IMR-90 (cell line): Measurements from ENCODE around the gene IQCK. TPM values are rescaled to one million over a fixed set of nuclear protein-coding genes. Genes with fewer than 3 reads are reported as not detected.

Experiments
- ATAC-seq: fragments of 200-7000 bp; cut with Tn5 transposase; 2 replicates; pipeline ENCODE4 v1.9.1; 2020; ENCODE audit warnings: low read depth, mild to moderate bottlenecking, moderate library complexity
- BruUV-seq: library from RNA; stranded (reverse); fragments of 400-500 nt; replicated peaks from 2 replicates; lab custom pipeline; 2021; lab: Mats Ljungman, UMichigan
- CTCF ChIA-PET: fragments of 300-600 bp; formaldehyde crosslinking; extraction: SDS; loops from one replicate; lab custom pipeline; 2021; ENCODE audit warnings: antibody characterized with exemption; lab: Yijun Ruan, JAX
- POLR2A ChIA-PET: fragments of 300-600 bp; sonication (Branson Sonifier 250); formaldehyde crosslinking; loops from one replicate; lab custom pipeline; 2022; ENCODE audit warnings: antibody characterized with exemption; ENCODE audit not compliant: unreplicated experiment; lab: Charles Lee
- DNase-seq: peaks from one replicate; pipeline ENCODE4 v3.0.0; 2013
- H2AFZ ChIP-seq: replicated peaks from 2 replicates; pipeline ENCODE3; 2013; ENCODE audit warnings: low read length, mild to moderate bottlenecking; ENCODE audit not compliant: poor library complexity
- H2AK5ac ChIP-seq: 2 replicates; pipeline ENCODE4 v1.6.1; 2013; ENCODE audit warnings: low read depth, low read length, inconsistent platforms
- H2AK9ac ChIP-seq: replicated peaks from 2 replicates; pipeline ENCODE3; 2013; ENCODE audit warnings: mild to moderate bottlenecking, low read depth, low read length, moderate library complexity; ENCODE audit not compliant: poor library complexity
- H2BK120ac ChIP-seq: 2 replicates; pipeline ENCODE4 v1.6.1; 2013; ENCODE audit warnings: low read depth, low read length, inconsistent platforms
- H2BK15ac ChIP-seq: 3 replicates; pipeline ENCODE4 v1.6.1; 2013; ENCODE audit warnings: low read depth, low read length, inconsistent platforms
- H2BK20ac ChIP-seq: 2 replicates; pipeline ENCODE4 v1.6.1; 2013; ENCODE audit warnings: low read depth, mild to moderate bottlenecking, inconsistent platforms, low read length, moderate library complexity
- H2BK5ac ChIP-seq: 2 replicates; pipeline ENCODE4 v1.6.1; 2013; ENCODE audit warnings: mild to moderate bottlenecking, low read depth, low read length, inconsistent platforms; ENCODE audit not compliant: poor library complexity, severe bottlenecking
- H3K14ac ChIP-seq: replicated peaks from 2 replicates; pipeline ENCODE4 v1.6.1; 2013; ENCODE audit warnings: low read depth, low read length, inconsistent platforms
- H3K18ac ChIP-seq: 2 replicates; pipeline ENCODE4 v1.6.1; 2013; ENCODE audit warnings: low read depth, low read length, control low read depth
- H3K23ac ChIP-seq: 2 replicates; pipeline ENCODE4 v1.6.1; 2013; ENCODE audit warnings: low read depth, low read length, inconsistent platforms
- H3K27ac ChIP-seq: 2 replicates; pipeline ENCODE4 v1.5.1; 2013; ENCODE audit warnings: mild to moderate bottlenecking, control low read depth, low read length; ENCODE audit not compliant: insufficient read depth
- H3K27me3 ChIP-seq: 2 replicates; pipeline ENCODE4 v1.6.1; 2013; ENCODE audit warnings: low read length; ENCODE audit not compliant: control insufficient read depth, insufficient read depth
- H3K36me3 ChIP-seq: 2 replicates; pipeline ENCODE4 v1.6.1; 2013; ENCODE audit warnings: low read length, mixed read lengths; ENCODE audit not compliant: control insufficient read depth, insufficient read depth
- H3K4ac ChIP-seq: 2 replicates; pipeline ENCODE4 v1.6.1; 2013; ENCODE audit warnings: low read depth, low read length, inconsistent platforms
- H3K4me1 ChIP-seq: 2 replicates; pipeline ENCODE4 v1.6.1; 2013; ENCODE audit warnings: low read length, mixed read lengths; ENCODE audit not compliant: control insufficient read depth, insufficient read depth
- H3K4me2 ChIP-seq: 2 replicates; pipeline ENCODE4 v1.6.1; 2013; ENCODE audit warnings: low read depth, mild to moderate bottlenecking, control low read depth, low read length, moderate library complexity
- H3K4me3 ChIP-seq: 2 replicates; pipeline ENCODE4 v1.5.1; 2013; ENCODE audit warnings: low read depth, mild to moderate bottlenecking, control low read depth, low read length, moderate library complexity; ENCODE audit not compliant: insufficient read depth
- H3K56ac ChIP-seq: 2 replicates; pipeline ENCODE4 v1.6.1; 2013; ENCODE audit warnings: low read length, inconsistent platforms; ENCODE audit not compliant: insufficient read depth; ENCODE audit errors: extremely low read depth
- H3K79me1 ChIP-seq, 2 experiments: 2 replicates each; pipeline ENCODE4 v1.6.1; 2013; ENCODE audit warnings: low read length in 2 of 2, inconsistent platforms in 1 of 2, low read depth in 1 of 2
- H3K9ac ChIP-seq: 2 replicates; pipeline ENCODE4 v1.6.1; 2013; ENCODE audit warnings: low read depth, low read length, control low read depth
- H3K9me1 ChIP-seq: 2 replicates; pipeline ENCODE4 v1.6.1; 2013; ENCODE audit warnings: low read length, inconsistent platforms; ENCODE audit not compliant: insufficient read depth
- H3K9me3 ChIP-seq: 2 replicates; pipeline ENCODE4 v1.6.1; 2013; ENCODE audit warnings: low read length; ENCODE audit not compliant: control insufficient read depth, insufficient read depth
- H4K20me1 ChIP-seq: 2 replicates; pipeline ENCODE4 v1.6.1; 2013; ENCODE audit warnings: low read length, inconsistent platforms; ENCODE audit not compliant: insufficient read depth
- H4K5ac ChIP-seq: 2 replicates; pipeline ENCODE4 v1.6.1; 2013; ENCODE audit warnings: mild to moderate bottlenecking, low read depth, low read length, control low read depth
- H4K8ac ChIP-seq, 2 experiments: 2 replicates each; pipeline ENCODE4 v1.6.1; 2013; ENCODE audit warnings: low read depth in 2 of 2, low read length in 2 of 2, control low read depth in 1 of 2, inconsistent platforms in 1 of 2
- H4K91ac ChIP-seq: 2 replicates; pipeline ENCODE4 v1.6.1; 2013; ENCODE audit warnings: low read depth, low read length, inconsistent platforms; ENCODE audit not compliant: insufficient read depth
- CEBPB ChIP-seq: IDR thresholded peaks from 2 replicates; pipeline ENCODE4 v1.6.1; 2012; ENCODE audit warnings: low read depth, low read length, improper control_type of control experiment
- CHD1 ChIP-seq: IDR thresholded peaks from 2 replicates; pipeline ENCODE4 v1.6.1; 2012; ENCODE audit warnings: low read depth, low read length, improper control_type of control experiment
- FOS ChIP-seq: fragments of 150-350 bp; IDR thresholded peaks from 2 replicates; pipeline ENCODE4 v1.6.1; 2016; ENCODE audit warnings: low read depth, low read length
- MAFK ChIP-seq: IDR thresholded peaks from 2 replicates; pipeline ENCODE4 v1.6.1; 2012; ENCODE audit warnings: low read depth, low read length, improper control_type of control experiment
- POLR2A ChIP-seq: IDR thresholded peaks from 2 replicates; pipeline ENCODE4 v1.6.1; 2012; ENCODE audit warnings: mild to moderate bottlenecking, low read depth, low read length
- RAD21 ChIP-seq: IDR thresholded peaks from 2 replicates; pipeline ENCODE4 v1.6.1; 2012; ENCODE audit warnings: low read length, improper control_type of control experiment
- RFX5 ChIP-seq: IDR thresholded peaks from 2 replicates; pipeline ENCODE4 v1.8.0; 2012; ENCODE audit warnings: low read depth, mild to moderate bottlenecking, low read length, moderate library complexity
- SMC3 ChIP-seq: fragments of 150-350 bp; IDR thresholded peaks from 2 replicates; pipeline ENCODE4 v1.6.1; 2016; ENCODE audit warnings: low read depth, mild to moderate bottlenecking, antibody characterized with exemption, low read length, moderate library complexity
- WGBS, 2 experiments: methylation state at CpG; one replicate each; pipeline versions ENCODE4 v1.1.5 to v1.1.7; 2013; ENCODE audit warnings: missing lambda C conversion rate in 2 of 2; ENCODE audit not compliant: insufficient read length in 1 of 2; ENCODE audit errors: extremely low coverage in 2 of 2; 5-methylcytosine and 5-hydroxymethylcytosine counted together
- dilution Hi-C: fragments of 300-500 bp; cut with HindIII; formaldehyde crosslinking; loops from one replicate; pipeline ENCODE4 v1.14.3; 2018; ENCODE audit warnings: low sequenced_read_pairs; ENCODE audit not compliant: unreplicated experiment
- in situ Hi-C: fragments of 300-500 bp; cut with MboI; formaldehyde crosslinking; loops from 3 replicates; pipeline ENCODE4 v1.14.3; 2019; ENCODE audit warnings: low sequenced_read_pairs, inconsistent platforms, mixed read lengths
- intact Hi-C: fragments of 100-400 bp; cut with micrococcal nuclease; formaldehyde crosslinking; loops from 2 replicates; pipeline ENCODE4 v1.10.0; 2022
- polyA plus RNA-seq, 3 experiments: library from polyadenylated mRNA; depleted of rRNA; stranded (reverse); fragments of >200 nt; gene quantifications; 2 replicates each; pipeline ENCODE4 v1.2.3, GENCODE V29; 2012; ENCODE audit warnings: low replicate concordance in 1 of 3
- total RNA-seq: library from RNA; depleted of rRNA; stranded (reverse); fragments of >200 nt; gene quantifications from 2 replicates; pipeline ENCODE4 v1.2.3, GENCODE V29; 2012
- TF ChIP-seq, protein P1 (sequence below): fragments of 150-350 bp; IDR thresholded peaks from 2 replicates; pipeline ENCODE4 v1.6.1; 2016; ENCODE audit warnings: low read depth, mild to moderate bottlenecking, low read length, moderate library complexity, borderline replicate concordance

Gene IQCK
- total and polyA plus RNA-seq, 2 of the 4 experiments (the other 2 are of a cell fraction) = 4.1 to 5.4 TPM

DNA sequence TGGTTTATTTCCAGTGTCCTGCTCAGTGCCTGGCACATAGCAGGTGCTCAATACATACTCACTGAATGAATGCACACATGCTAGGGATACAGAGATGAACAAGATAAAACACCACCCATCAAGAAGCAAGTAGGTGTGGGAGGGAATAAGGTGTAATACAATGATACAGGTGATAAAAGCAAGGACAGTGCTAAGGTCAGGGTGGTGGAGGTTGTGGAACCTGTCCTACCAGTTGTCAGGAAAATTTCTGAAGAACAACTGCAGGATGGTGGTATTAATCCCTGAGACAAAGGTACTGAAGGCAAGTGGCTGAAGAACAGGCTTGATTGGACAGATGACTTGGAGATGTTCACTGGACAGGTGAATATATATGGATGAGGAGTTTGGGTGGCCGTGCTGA, 1.9 kb upstream of the IQCK start:
- Histone ChIP-seq H3K9me1 (peaks cover 9% of the 10 kb centered on the region), H2AK9ac (peak overlapping the region; percentile 82), H4K91ac (0 out of 2 replicates have a peak overlapping the region, but pooled peaks have one; percentile 7), H3K4me3 (no peak overlapping the region), H3K4ac (no peak overlapping the region), H3K14ac (0 out of 2 replicates have a peak overlapping the region, but pooled peaks have one; percentile 76), H2BK5ac (no peak overlapping the region), H4K20me1 (peaks cover 9% of the 10 kb centered on the region), H3K27me3 (no peaks in the 10 kb centered on the region), H2AFZ (no peak overlapping the region), H4K8ac (peak overlapping the region in 1 of 2 experiments; percentile 33; a peak in 1 of 4 replicates), H3K23ac (peak overlapping the region; percentile 87), H3K4me2 (peak overlapping the region; percentile 89; the same call in 1 of the 2 replicates), H3K9me3 (no peaks in the 10 kb centered on the region), H3K56ac (no peak overlapping the region), H2AK5ac (no peak overlapping the region), H2BK20ac (no peak overlapping the region), H3K36me3 (peaks cover 20% of the 10 kb centered on the region), H3K9ac (no peak overlapping the region), H3K79me1 (peaks cover 48 to 77% of the 10 kb centered on the region in 2 experiments), H3K4me1 (peaks cover 5% of the 10 kb centered on the region; the same call in 1 of the 2 replicates), H2BK120ac (peak overlapping the region; percentile 15; the same call in 1 of the 2 replicates), H3K18ac (no peak overlapping the region), H2BK15ac (no peak overlapping the region), H4K5ac (no peak overlapping the region), H3K27ac (no peak overlapping the region)
- intact Hi-C loops = loop anchor here (10.0 kb wide), 1 partner anchor 111 kb away; no protein-coding TSS in a partner anchor
- no peak for DNase-seq
- ChIA-PET POLR2A (no interaction called here), CTCF (no interaction called here)
- in situ Hi-C loops = loop anchor here (5.0 to 25.0 kb wide), 2 partner anchors 171 to 604 kb away; partner anchors contain the start of gene ITPRIPL2
- WGBS, 2 experiments = no CpG with 5 or more reads among the region's 1 CpG
- ATAC-seq = no peak
- BruUV-seq = no TSS peak
- dilution Hi-C loops = no loop called here
- TF ChIP-seq RFX5 (no peak), MAFK (no peak), RAD21 (no peak), FOS (no peak), POLR2A (no peak), CHD1 (no peak), CEBPB (no peak), SMC3 (no peak)
- TF ChIP-seq, protein P1, sequence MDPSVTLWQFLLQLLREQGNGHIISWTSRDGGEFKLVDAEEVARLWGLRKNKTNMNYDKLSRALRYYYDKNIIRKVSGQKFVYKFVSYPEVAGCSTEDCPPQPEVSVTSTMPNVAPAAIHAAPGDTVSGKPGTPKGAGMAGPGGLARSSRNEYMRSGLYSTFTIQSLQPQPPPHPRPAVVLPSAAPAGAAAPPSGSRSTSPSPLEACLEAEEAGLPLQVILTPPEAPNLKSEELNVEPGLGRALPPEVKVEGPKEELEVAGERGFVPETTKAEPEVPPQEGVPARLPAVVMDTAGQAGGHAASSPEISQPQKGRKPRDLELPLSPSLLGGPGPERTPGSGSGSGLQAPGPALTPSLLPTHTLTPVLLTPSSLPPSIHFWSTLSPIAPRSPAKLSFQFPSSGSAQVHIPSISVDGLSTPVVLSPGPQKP = no peak
